H1 (cell line): ENCODE measurements around the gene TWSG1. TPM values are rescaled to one million over a fixed set of nuclear protein-coding genes. Genes with fewer than 3 reads are reported as not detected.

Source experiments
- CTCF ChIA-PET: fragments of 300-600 bp; sonication (Branson Sonifier 250); formaldehyde crosslinking; loops from one replicate; lab custom pipeline; 2021; ENCODE audit not compliant: partially characterized antibody; lab: Charles Lee
- POLR2A ChIA-PET: fragments of 300-600 bp; sonication (Branson Sonifier 250); formaldehyde crosslinking; loops from one replicate; lab custom pipeline; 2021; ENCODE audit warnings: inconsistent platforms; ENCODE audit not compliant: partially characterized antibody; lab: Charles Lee
- DNase-seq, 2 experiments: peaks; one replicate each; pipeline versions ENCODE4 v3.0.0 to v3.0.0-alpha.2; 2010 to 2022; ENCODE audit warnings: low spot score in 2 of 2, low read depth in 1 of 2, mixed read lengths in 1 of 2
- FAIRE-seq: peaks from 2 replicates; lab custom pipeline; 2011; peaks lifted over from hg19 to GRCh38; lab: Jason Lieb, UNC
- H2AFZ ChIP-seq: 2 replicates; pipeline ENCODE4 v1.8.1; 2012; ENCODE audit warnings: low read length, inconsistent platforms
- H2AK5ac ChIP-seq: 2 replicates; pipeline ENCODE4 v1.6.1; 2013; ENCODE audit warnings: low read depth, low read length
- H2BK120ac ChIP-seq: replicated peaks from 2 replicates; pipeline ENCODE3; 2013; ENCODE audit warnings: low read depth, low read length, inconsistent platforms
- H2BK12ac ChIP-seq: 2 replicates; pipeline ENCODE4 v1.6.1; 2013; ENCODE audit warnings: low read depth, low read length
- H2BK15ac ChIP-seq: 2 replicates; pipeline ENCODE4 v1.6.1; 2013; ENCODE audit warnings: low read length
- H2BK20ac ChIP-seq: 2 replicates; pipeline ENCODE4 v1.6.1; 2013; ENCODE audit warnings: low read length
- H2BK5ac ChIP-seq: 2 replicates; pipeline ENCODE4 v1.6.1; 2013; ENCODE audit warnings: low read depth, low read length
- H3K14ac ChIP-seq: 2 replicates; pipeline ENCODE4 v1.6.1; 2013; ENCODE audit warnings: inconsistent platforms; ENCODE audit not compliant: insufficient read length
- H3K18ac ChIP-seq: 2 replicates; pipeline ENCODE4 v1.6.1; 2013; ENCODE audit warnings: low read length; ENCODE audit errors: extremely low read depth
- H3K23ac ChIP-seq: 2 replicates; pipeline ENCODE4 v1.6.1; 2013; ENCODE audit warnings: inconsistent platforms; ENCODE audit not compliant: insufficient read length
- H3K23me2 ChIP-seq: 2 replicates; pipeline ENCODE4 v1.6.1; 2013; ENCODE audit warnings: low read depth, low read length
- H3K27ac ChIP-seq: 2 replicates; pipeline ENCODE4 v1.6.1; 2011; ENCODE audit warnings: low read depth, low read length, inconsistent platforms
- H3K27me3 ChIP-seq, 4 experiments: replicated peaks in 1 of 4; 1 replicate in 1 of 4; 2 replicates in 3 of 4; pipeline versions ENCODE4 v1.6.1 to v1.8.1; 2011 to 2013; ENCODE audit warnings: low read length in 3 of 4, mild to moderate bottlenecking in 3 of 4, inconsistent platforms in 2 of 4, mixed read lengths in 2 of 4, moderate library complexity in 1 of 4; ENCODE audit not compliant: control insufficient read depth in 3 of 4, insufficient read depth in 3 of 4; ENCODE audit errors: extremely low read depth in 1 of 4
- H3K36me3 ChIP-seq, 4 experiments: 2 replicates each; pipeline versions ENCODE4 v1.6.1 to v1.8.1; 2011 to 2013; ENCODE audit warnings: mild to moderate bottlenecking in 4 of 4, low read length in 3 of 4, moderate library complexity in 2 of 4, control low read depth in 1 of 4, inconsistent platforms in 1 of 4; ENCODE audit not compliant: insufficient read depth in 4 of 4, control insufficient read depth in 2 of 4
- H3K4ac ChIP-seq: replicated peaks from 2 replicates; pipeline ENCODE3; 2013; ENCODE audit warnings: low read length, low read depth, mixed read lengths, inconsistent platforms; ENCODE audit not compliant: insufficient read length
- H3K4me1 ChIP-seq, 4 experiments: replicated peaks in 1 of 4; 1 replicate in 1 of 4; 2 replicates in 3 of 4; pipeline versions ENCODE4 v1.6.1 to v1.8.1; 2011 to 2013; ENCODE audit warnings: low read length in 3 of 4, inconsistent platforms in 2 of 4, mixed read lengths in 1 of 4; ENCODE audit not compliant: insufficient read depth in 4 of 4, control insufficient read depth in 3 of 4
- H3K4me2 ChIP-seq, 2 experiments: 2 replicates each; pipeline versions ENCODE4 v1.6.1 to v1.8.1; 2011 to 2013; ENCODE audit warnings: low read depth in 2 of 2, low read length in 2 of 2, control low read depth in 1 of 2, inconsistent platforms in 1 of 2, mild to moderate bottlenecking in 1 of 2; ENCODE audit not compliant: insufficient read depth in 1 of 2
- H3K4me3 ChIP-seq, 4 experiments: fragments of 200-600, 300-600 bp in 1 of 4; sonication (generic), shearing (Covaris generic), sonication (Bioruptor Twin) in 1 of 4; 2 replicates each; pipeline versions ENCODE4 v1.5.1 to v1.8.1; 2011 to 2016; ENCODE audit warnings: low read length in 4 of 4, low read depth in 3 of 4, control low read depth in 2 of 4, inconsistent platforms in 2 of 4, mild to moderate bottlenecking in 2 of 4, mixed read lengths in 1 of 4, moderate library complexity in 1 of 4; ENCODE audit not compliant: insufficient read depth in 2 of 4; ENCODE audit errors: extremely low read depth in 1 of 4
- H3K56ac ChIP-seq: replicated peaks from 2 replicates; pipeline ENCODE3; 2013; ENCODE audit warnings: low read depth, mild to moderate bottlenecking, mixed read lengths, low read length, inconsistent platforms; ENCODE audit not compliant: insufficient read length
- H3K79me1 ChIP-seq: 2 replicates; pipeline ENCODE4 v1.6.1; 2013; ENCODE audit warnings: low read depth, low read length, control low read depth
- H3K79me2 ChIP-seq, 2 experiments: 2 replicates each; pipeline versions ENCODE4 v1.6.1 to v1.8.1; 2012 to 2013; ENCODE audit warnings: low read length in 2 of 2, mild to moderate bottlenecking in 2 of 2, inconsistent platforms in 1 of 2; ENCODE audit not compliant: insufficient read depth in 2 of 2, control insufficient read depth in 1 of 2
- H3K9ac ChIP-seq, 4 experiments: replicated peaks in 1 of 4; 1 replicate in 1 of 4; 2 replicates in 3 of 4; pipeline versions ENCODE4 v1.6.1 to v1.8.1; 2011 to 2013; ENCODE audit warnings: low read depth in 3 of 4, low read length in 3 of 4, control low read depth in 2 of 4, mild to moderate bottlenecking in 2 of 4, moderate library complexity in 2 of 4, inconsistent platforms in 1 of 4; ENCODE audit errors: extremely low read depth in 1 of 4
- H3K9me3 ChIP-seq, 2 experiments: 2 replicates each; pipeline versions ENCODE4 v1.6.1 to v1.8.1; 2012 to 2013; ENCODE audit warnings: mild to moderate bottlenecking in 2 of 2, moderate library complexity in 2 of 2, control low read depth in 1 of 2, inconsistent platforms in 1 of 2, low read depth in 1 of 2, low read length in 1 of 2, mixed read lengths in 1 of 2; ENCODE audit not compliant: insufficient read depth in 2 of 2
- H4K20me1 ChIP-seq, 2 experiments: replicated peaks in 1 of 2; 2 replicates each; pipeline versions ENCODE3 to v1.8.1; 2011 to 2013; ENCODE audit warnings: inconsistent platforms in 2 of 2, low read length in 2 of 2, mild to moderate bottlenecking in 1 of 2; ENCODE audit not compliant: insufficient read depth in 2 of 2, control insufficient read depth in 1 of 2
- H4K5ac ChIP-seq: 2 replicates; pipeline ENCODE4 v1.6.1; 2013; ENCODE audit warnings: low read length, low read depth, mixed read lengths, inconsistent platforms; ENCODE audit not compliant: insufficient read length
- H4K8ac ChIP-seq: 2 replicates; pipeline ENCODE4 v1.8.0; 2013; ENCODE audit warnings: mild to moderate bottlenecking, moderate library complexity, low read length, inconsistent platforms; ENCODE audit not compliant: insufficient read depth; ENCODE audit errors: extremely low read depth
- H4K91ac ChIP-seq: replicated peaks from 2 replicates; pipeline ENCODE3; 2013; ENCODE audit warnings: low read length, mixed read lengths, inconsistent platforms; ENCODE audit not compliant: insufficient read length
- CTCF ChIP-seq, 3 experiments: IDR thresholded peaks; 1 replicate in 2 of 3; 2 replicates in 1 of 3; pipeline versions ENCODE4 v1.5.1 to v1.6.1; 2011; ENCODE audit warnings: low read length in 3 of 3, mild to moderate bottlenecking in 3 of 3, inconsistent platforms in 2 of 3, low read depth in 1 of 3, moderate library complexity in 1 of 3; ENCODE audit not compliant: insufficient read depth in 1 of 3; ENCODE audit errors: control extremely low read depth in 1 of 3
- KDM5A ChIP-seq: fragments of 200-600 bp; IDR thresholded peaks from 2 replicates; pipeline ENCODE4 v1.7.1; 2012; ENCODE audit warnings: mild to moderate bottlenecking, low read length, inconsistent platforms, mixed read lengths
- RAD21 ChIP-seq, 2 experiments: IDR thresholded peaks in 1 of 2; conservative IDR thresholded peaks in 1 of 2; 2 replicates each; pipeline ENCODE4 v1.6.1; 2011; ENCODE audit warnings: low read depth in 2 of 2, low read length in 2 of 2, improper control_type of control experiment in 1 of 2, inconsistent platforms in 1 of 2, mild to moderate bottlenecking in 1 of 2, moderate library complexity in 1 of 2
- WGBS, 2 experiments: shearing (Covaris generic) in 1 of 2; methylation state at CpG; one replicate each; pipeline versions ENCODE4 v1.1.6 to v1.1.7; 2013 to 2015; ENCODE audit warnings: low lambda C conversion rate in 2 of 2, mixed read lengths in 2 of 2, inconsistent platforms in 1 of 2, low coverage in 1 of 2, missing lambda C conversion rate in 1 of 2; ENCODE audit not compliant: insufficient replicate concordance in 2 of 2, insufficient coverage in 1 of 2, insufficient read length in 1 of 2; ENCODE audit errors: extremely low coverage in 1 of 2, missing lambda C conversion rate in 1 of 2; 5-methylcytosine and 5-hydroxymethylcytosine counted together
- polyA plus RNA-seq, 7 experiments: library from polyadenylated mRNA; depleted of rRNA in 3 of 7; stranded (reverse) in 5 of 7; unstranded in 2 of 7; fragments of >200 nt in 5 of 7; fragments of 200-250 nt in 2 of 7; gene quantifications; 1 replicate in 5 of 7; 2 replicates in 1 of 7; 4 replicates in 1 of 7; pipeline versions ENCODE4 v1.2.1 to v1.2.3, GENCODE V29; 2011 to 2013; ENCODE audit warnings: missing spikeins in 2 of 7, mixed read lengths in 2 of 7
- total RNA-seq: library from RNA; stranded (reverse); fragmentation: NEBNext Ultra II Directional; extraction: Animal tissue kit (Norgen Biotek cat#: 25700); gene quantifications from 2 replicates; pipeline ENCODE4 v1.2.1, GENCODE V29; 2021

Gene TWSG1
- total and polyA plus RNA-seq, 2 of the 8 experiments (the other 6 are each of a cell fraction or from before 2014, with no cell fraction given), result 11.8 to 19.8 TPM

GRCh38 chr18:9418047-9418690, 83.6 kb downstream of the TWSG1 start:
- Histone ChIP-seq H3K4me2 (no peak overlapping the region), H2AFZ (no peak overlapping the region)
- peak in 1 of 2 experiments; percentile 45 for DNase-seq

More at GRCh38 chr18:9418047-9418690, 83.6 kb downstream of the TWSG1 start:
- Histone ChIP-seq H3K18ac (no peak overlapping the region), H3K56ac (no peak overlapping the region), H3K9me3 (no peaks in the 10 kb centered on the region), H3K27ac (no peak overlapping the region), H2BK15ac (no peak overlapping the region), H3K79me2 (no peaks in the 10 kb centered on the region), H3K27me3 (no peaks in the 10 kb centered on the region), H3K4ac (no peak overlapping the region), H3K36me3 (no peaks in the 10 kb centered on the region), H4K91ac (no peak overlapping the region), H2BK120ac (no peak overlapping the region), H3K14ac (no peak overlapping the region), H3K23me2 (no peaks in the 10 kb centered on the region; the same call in 1 of the 2 replicates), H4K20me1 (no peaks in the 10 kb centered on the region), H2BK20ac (no peak overlapping the region), H4K8ac (no peak overlapping the region), H4K5ac (no peak overlapping the region), H3K9ac (no peak overlapping the region), H2BK5ac (no peak overlapping the region), H3K4me1 (peaks cover 0 to 4% (median 0%) of the 10 kb centered on the region in 4 experiments; a peak in 2 of 7 replicates), H3K4me3 (no peak overlapping the region), H3K23ac (no peak overlapping the region), H3K79me1 (no peaks in the 10 kb centered on the region), H2AK5ac (no peak overlapping the region), H2BK12ac (0 out of 2 replicates have a peak overlapping the region, but pooled peaks have one; percentile 9)
- POLR2A ChIA-PET, result interaction anchor here (0.6 to 0.9 kb wide), 2 partner anchors 9 to 126 kb away, joined by 3 read pairs; no protein-coding TSS in a partner anchor
- WGBS, 2 experiments, result 76% methylated on average over 6 of the region's 6 CpGs; no CpG with 5 or more reads in 1 of the 2 experiments
- TF ChIP-seq RAD21 (IDR thresholded peaks at IDR 0.05 in 1 of 2, conservative IDR thresholded peaks at IDR 0.05 in 1 of 2; ENCODE audit: low read depth in 2 of 2, low read length in 2 of 2) (peak; percentile 13 to 20; a peak in 2 of 4 replicates), CTCF (IDR thresholded peaks at IDR 0.05; ENCODE audit: control extremely low read depth in 1 of 3, insufficient read depth in 1 of 3, low read depth in 1 of 3, low read length in 3 of 3) (peak in 2 of 3 experiments; percentile 4 to 19; a peak in 2 of 4 replicates), KDM5A (no peak)
- CTCF ChIA-PET, result interaction anchor here (1.0 to 1.7 kb wide), 8 partner anchors 9 to 97 kb away, joined by 3 to 6 read pairs (median 3); no protein-coding TSS in a partner anchor
- FAIRE-seq, result no peak
